Skin of body (tissue), 2 donors: ENCODE results near the gene ERMP1. TPM values are rescaled to one million over a fixed set of nuclear protein-coding genes. Genes with fewer than 3 reads are reported as not detected.
"Not testable (repeated sequence)": the region's sequence is repeated elsewhere in the genome, so short reads cannot be mapped to it uniquely, and the experiment has no call there.

Experiments used
- DNase-seq: peaks from one replicate; lab custom pipeline; 2025; lab: John Stamatoyannopoulos, UW
- total RNA-seq: library from RNA; depleted of rRNA; stranded (reverse); fragments of >200 nt; gene quantifications from one replicate; pipeline ENCODE4 v1.2.3, GENCODE V29; 2014

ERMP1 gene
- total RNA-seq, 1 donor from 2014 or later: 23.7 TPM

DNA sequence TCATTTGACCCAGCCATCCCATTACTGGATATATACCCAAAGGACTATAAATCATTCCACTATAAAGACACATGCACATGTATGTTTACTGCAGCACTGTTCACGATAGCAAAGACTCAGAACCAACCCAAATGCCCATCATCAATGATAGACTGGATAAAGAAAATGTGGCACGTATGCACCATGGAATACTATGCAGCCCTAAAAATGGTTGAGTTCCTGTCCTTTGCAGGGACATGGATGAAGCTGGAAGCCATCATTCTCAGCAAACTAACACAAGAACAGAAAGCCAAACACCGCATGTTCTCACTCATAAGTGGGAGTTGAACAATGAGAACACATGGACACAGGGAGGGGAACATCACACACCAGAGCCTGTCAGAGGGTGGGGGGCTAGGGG is 49.5 kb downstream of the ERMP1 start:
- not testable (repeated sequence) for DNase-seq

DNA sequence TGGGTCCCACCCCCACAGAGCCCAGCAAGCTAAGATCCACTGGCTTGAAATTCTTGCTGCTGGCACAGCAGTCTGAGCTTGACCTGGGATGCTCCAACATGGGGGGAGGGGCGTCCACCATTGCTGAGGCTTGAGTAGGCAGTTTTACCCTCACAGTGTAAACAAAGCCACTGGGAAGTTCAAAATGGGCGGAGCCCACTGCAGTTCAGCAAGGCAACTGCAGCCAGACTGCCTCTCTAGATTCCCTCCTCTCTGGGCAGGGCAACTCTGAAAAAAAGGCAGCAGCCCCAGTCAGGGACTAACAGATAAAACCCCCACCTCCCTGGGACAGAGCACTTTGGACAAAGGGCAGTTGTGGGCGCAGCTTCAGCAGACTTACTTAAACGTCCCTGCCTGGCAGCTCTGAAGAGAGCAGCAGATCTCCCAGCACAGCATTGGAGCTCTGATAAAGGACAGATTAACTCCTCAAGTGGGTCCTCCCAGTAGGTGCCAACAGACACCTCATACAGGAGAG is 53.2 kb downstream of the ERMP1 start:
- not testable (repeated sequence) for DNase-seq

DNA sequence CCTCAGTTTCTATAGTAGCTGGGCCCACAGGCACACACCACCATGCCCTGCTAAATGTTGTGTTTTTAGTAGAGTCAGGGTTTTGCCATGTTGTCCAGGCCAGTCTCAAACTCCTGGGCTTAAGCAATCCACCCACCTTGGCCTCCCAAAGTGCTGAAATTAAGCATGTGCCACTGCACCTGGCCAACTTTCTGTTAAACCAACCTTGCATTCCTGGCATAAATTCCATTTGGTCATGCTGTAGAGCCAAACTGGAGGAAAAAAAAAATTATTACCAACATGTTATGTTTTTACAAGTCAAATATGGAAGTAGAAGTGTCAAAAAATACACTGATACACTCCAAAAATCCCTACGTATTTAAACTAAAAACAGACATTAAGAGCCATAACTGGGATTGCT is 54.1 kb downstream of the ERMP1 start:
- no peak for DNase-seq

DNA sequence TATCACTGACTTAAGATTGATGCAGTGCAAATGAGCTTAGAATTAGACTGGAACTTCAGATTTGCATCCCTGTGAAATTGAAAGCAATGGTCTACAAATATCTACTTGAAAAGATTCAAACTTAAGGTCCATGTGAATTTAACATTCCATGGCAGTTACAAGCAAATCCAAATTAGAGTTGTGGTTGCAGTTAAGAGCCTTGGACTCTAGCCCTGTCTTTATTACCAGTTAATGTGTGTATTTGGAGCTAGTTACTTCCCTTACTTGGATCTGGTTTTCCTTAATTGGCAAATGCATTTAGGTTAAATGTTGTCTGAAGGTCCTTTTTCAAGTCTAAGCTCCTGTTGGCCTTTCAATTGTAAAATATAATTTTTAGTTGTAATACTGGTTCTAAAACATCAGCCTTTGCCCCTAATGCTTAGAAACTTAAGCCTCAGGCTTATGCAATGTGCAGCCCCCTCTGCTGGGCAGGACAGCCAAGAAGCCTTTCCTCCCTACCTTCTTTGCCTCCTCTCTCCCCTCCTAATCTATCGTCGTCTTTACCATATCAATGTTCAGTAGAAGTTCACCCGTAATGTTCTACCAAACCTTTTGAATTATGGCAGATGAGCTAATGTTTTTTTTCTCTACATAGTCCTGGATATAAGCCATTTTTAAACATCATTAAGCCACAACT is 59.5 kb downstream of the ERMP1 start:
- no peak for DNase-seq

DNA sequence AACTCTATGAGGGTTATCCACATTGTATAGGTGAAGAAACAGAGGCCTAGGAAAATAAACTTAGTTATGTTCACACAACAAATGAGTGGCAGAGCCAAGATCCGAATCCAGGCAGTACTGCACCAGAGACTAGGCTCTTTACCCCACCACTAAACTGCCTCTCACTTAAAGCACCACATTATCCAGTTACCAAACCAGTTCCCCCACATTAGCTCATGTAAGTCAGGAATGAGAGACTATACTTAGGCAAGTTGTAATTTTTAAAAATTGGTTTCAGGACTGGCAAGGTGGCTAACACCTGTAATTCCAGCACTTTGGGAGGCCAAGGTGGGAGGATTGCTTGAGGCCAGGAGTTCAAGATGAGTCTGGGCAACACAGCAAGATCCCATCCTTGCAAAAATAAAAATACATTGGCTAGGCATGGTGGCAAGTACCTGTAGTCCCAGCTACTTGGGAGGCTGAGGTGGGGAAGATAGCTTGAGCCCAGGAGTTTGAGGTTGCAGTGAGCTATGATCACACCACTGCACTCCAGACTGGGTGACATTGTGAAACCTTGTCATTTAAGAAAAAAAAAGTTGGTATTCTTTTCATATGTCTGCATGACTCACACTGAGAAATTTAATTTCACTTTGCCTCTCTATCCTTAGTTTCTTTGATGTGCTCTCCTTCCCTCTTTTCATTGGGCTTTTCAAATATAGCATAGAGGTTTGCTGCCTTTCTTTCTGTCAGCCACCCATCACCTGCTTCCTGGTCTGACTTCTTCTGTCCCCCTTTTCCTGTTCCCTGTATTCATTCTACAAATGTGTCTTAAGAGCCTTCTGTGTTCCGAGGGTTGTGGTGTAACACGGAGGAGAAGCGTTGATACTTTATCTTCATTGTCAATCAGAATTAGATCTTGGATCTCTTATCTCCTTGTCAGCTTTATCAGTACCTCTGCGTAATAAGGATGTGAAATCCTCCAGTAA is 64.7 kb downstream of the ERMP1 start:
- DNase-seq: no peak

DNA sequence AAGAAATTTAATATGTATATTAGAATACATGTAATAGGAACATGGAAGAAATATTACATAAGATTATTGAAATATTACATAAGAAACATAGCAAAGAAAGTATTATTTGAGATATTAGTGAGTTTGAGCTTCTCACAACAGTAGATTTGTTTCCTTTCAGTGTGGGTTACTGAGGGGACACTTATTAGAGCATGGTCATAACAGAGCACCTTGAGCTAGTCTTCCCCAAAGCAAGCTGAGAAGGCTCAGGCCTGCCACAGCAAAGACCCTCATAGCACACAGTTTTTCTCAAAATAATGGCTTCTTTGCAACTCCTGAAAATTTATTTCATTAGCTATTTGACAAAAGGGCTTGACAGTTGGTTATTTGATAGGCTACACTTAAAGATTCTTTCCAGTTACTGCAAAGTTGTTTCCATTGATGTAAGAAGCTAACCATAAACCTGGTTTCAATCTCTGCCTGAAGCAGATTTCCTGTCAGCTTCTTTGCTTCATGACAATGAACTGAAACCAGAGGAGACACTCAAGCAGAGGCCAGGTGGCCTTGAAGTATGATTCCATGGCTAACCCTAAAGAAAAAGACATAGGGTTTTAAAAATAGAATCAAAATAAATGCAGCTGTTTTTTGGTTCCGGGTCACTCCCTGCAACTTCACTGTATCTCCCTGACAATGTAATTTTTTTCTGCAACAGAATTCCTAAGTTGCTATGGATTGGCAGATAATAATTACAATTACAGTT is 68.6 kb downstream of the ERMP1 start:
- DNase-seq: no peak

DNA sequence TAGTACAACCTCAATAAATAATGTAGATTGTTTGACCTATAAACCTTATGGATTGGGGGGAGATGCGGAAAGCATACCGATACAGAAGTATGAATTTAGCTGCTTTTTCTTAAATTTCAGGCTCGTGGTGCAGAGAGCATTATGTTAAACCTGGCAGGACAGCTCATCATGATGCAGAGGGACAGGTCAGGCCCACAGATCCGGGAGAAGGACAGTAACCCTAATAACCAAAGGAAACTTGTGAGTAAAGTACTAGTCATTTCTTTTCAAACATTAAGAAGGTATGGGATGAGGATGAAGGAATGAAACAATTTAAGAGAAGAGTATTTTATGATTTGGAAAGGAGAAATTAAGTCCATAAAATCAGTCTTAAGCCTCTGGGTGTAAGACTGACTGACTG is 70.5 kb downstream of the ERMP1 start:
- DNase-seq: no peak

DNA sequence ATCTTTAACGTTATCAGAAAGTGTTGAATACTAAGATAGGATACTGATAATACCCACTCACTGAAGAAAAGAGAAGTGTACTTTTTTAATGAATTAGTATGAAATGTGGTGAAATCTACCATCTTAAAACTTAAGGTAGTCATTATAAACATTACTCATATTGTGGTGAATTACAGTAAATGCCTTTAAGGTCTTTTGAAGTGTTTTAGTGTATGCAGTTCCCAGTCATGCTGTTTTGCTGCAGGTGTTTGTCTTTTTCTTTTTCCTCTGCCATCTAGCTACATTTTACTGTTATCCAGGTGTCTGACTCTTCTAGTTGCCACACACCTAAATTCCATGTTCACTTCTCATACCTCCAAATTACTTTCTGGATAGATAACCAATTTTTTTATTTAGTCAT is 72.6 kb downstream of the ERMP1 start:
- no peak for DNase-seq

DNA sequence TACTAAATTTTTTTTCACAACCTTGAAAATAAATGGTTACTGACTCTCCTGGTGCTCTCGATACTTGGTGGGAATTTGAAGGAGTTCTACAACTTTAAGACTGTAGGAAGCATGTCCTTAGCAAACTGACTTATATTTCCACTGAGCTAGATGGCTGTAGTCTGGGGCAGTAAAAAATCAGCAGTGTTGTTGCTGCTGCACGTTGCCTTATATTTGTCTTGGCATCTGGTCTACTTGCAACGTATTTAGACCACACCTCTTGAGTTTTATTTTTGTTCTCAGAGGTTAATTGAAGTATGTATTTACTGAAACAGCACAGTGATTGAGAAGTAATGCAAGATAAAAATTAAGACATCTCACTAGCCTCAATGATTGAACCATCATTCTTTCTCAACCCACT is 76.3 kb downstream of the ERMP1 start:
- DNase-seq: no peak

DNA sequence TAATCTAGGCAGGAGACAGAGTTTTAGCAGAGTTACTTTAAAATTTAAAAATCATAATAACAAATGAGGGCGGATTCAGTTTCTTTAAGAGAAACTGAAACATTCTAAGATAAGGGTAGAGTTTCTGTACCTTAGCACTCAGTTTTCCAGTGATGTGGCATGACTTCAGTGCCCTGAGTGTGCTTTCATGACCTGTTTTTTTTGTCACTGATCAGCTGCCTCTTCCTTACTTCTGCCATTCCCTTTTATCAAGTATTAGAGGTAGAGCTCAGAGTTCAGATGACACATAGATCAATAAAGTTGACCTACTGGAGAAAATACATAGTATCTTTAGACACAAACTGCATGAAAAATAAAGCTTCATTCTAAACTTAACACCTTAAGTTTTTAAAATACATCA is 82.3 kb downstream of the ERMP1 start:
- no peak for DNase-seq

DNA sequence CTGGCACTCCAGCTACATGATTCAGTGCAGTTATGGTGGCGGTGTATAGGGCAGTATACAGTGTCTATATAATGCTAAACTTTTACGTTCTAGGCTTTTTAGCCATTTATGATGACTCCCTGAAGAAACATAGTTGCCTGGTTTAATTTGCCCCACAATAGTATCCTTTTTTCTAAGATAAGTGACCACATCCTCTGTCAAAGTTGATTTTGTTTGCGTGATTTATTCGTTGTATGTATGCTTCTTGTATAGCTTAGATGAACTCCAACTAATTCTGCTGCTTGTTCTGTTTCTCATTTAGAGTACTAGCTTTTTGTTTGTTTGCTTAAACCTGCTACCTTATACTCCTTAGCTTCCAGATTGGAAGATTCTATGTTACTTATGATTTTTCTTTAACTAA is 83.6 kb downstream of the ERMP1 start:
- no peak for DNase-seq

DNA sequence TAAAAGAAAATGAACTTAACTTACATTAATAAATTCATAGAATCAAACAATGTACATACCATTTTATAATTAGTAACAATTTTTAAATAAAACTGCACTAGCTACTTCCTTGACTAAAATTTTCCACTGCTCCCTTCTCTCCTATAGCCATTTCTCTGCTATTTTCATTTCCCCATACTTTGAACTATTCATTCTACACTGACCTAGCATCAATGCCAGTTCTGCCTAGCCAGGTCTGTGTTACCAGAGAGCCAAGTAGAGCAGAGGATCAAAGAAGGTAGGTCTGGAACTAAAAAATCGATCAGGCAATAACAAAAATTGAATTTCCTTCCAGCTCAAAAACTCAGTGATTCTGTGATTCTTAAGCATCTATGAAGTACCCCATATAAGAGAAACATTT is 84.5 kb downstream of the ERMP1 start:
- DNase-seq: no peak

DNA sequence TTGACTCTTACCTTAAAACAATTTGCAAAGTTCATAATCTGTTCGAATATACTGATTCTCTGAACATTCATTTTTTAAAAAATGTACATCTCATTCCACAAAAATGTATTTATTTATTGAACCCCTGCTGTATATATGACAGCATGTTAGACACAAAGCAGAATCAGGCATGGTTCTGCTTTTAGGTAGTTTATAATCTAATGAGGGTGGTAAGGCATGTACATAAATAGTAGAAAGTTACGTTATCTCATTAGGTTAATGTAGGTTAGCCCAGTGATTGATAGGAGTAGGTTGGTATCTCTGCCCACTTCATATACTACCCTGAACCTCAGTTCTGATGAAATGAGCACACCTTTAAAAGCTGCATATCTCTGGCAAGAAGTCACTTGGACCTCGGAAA is 89.8 kb downstream of the ERMP1 start:
- DNase-seq: no peak

DNA sequence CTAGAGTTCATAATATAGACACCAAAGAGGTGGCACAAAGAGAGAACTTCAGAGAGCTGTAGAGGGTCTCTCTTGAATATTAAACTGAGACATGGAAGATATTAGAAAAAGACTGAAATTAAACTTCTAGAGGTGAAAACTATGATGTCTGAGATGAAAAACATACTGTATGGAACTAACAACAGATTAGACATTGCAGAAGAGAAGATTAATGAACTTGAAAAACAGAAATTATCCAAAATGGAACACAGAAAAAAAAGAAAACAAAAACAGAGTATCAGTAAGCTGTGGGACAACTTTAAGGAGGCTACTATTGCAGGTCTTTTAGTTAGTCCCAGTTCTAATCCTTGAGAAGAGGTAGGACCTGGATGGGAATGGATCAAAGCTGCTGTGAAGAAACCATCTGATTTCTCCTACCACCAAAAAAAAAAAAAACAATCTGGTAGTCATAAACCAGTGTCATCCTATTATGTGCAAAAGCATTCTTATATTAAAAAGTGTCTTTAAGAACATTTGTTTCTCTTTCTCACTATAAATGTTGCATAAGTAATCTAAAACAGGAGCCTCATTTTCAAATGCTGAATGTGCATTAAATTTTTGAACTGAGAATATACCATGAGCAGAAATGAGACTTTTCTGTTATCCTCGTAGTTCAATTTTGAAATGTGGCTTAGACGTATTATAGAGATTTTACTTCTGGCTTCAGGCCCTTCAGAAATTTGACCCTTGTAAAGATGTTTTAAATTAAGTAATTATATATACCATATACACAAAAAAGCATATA is 96.2 kb downstream of the ERMP1 start:
- no peak for DNase-seq

DNA sequence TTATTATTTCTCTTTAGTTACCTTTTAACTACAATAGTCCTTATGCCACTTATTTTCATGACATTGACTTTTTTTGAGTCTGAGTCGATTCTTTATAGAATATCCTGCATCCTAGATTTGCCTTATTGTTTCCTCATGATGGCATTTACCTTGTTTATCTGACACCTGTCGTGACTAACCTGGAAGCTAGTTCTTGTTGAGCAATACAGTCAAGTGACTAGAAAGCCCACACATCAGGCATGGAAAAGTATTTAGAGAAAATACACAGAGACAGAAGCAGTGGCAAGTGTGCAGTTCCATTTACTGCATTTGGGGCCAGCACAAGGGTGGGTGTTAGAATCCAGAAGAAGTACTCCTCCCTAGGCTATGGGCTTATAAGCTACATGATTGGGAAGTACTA is 97.8 kb downstream of the ERMP1 start:
- DNase-seq: no peak

Other genes with a start within 250 kb of the ERMP1 start
- gene RIC1, start 204.0 kb downstream of the ERMP1 start, total RNA-seq: 52.0 TPM
- 6.5 TPM for gene MLANA, start 57.8 kb upstream of the ERMP1 start, total RNA-seq
- gene RANBP6, start 182.5 kb upstream of the ERMP1 start, total RNA-seq: 27.2 TPM